NOMO-1 treated with DMSO at 0.1 percent for 48 hours (cell line): ENCODE data around the gene REG3G.

Source experiments
- DNase-seq: peaks from one replicate; lab custom pipeline; 2025; ENCODE audit not compliant: unreplicated experiment; lab: John Stamatoyannopoulos, UW

REG3G gene

DNA sequence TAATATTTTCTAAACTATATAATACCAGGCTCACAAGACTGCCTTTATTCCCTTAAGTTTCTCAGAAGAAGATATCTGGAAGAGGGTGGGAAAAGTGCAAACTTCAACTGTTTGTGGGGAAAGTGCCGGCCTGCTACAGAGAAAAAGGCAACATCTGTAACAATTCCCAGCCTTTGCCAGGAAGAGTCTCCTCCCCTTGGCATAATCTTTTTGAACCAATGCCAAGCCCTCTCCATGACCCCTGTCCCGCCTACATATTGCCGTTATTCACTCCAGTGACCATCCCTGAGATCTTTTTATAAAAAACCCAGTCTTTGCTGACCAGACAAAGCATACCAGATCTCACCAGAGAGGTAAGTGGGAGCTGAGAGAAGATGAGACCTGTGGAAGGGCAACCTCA, at the start of gene REG3G:
TSS of gene REG3G (plus strand) at position 282 of the 400 bp plus-strand sequence. CDS start 392 bp downstream, outside the sequence.
- DNase-seq, result no peak

DNA sequence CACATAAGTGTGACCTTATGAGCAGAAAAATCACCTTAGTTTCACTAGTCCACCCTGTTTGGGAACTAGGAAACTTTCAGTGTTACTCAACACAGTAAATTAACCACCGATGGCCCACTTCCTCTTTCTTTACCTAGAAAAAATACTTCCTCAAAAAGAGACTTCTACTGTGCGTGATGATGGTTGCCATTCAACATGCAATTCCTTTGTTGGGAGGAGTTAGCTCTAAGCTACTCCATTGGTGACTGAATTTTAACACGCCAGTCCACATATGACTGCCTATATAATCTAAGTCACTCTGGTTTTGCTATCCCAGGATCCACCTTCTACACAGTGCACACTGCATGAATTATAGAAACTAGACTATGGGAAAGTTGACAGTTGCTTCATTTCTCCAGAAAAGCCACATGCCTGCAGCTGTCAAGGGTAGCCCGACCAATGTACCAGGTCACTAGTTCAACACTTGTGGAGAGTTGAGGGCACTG, 47.8 kb upstream of the REG3G start:
- peak; percentile 96 for DNase-seq

DNA sequence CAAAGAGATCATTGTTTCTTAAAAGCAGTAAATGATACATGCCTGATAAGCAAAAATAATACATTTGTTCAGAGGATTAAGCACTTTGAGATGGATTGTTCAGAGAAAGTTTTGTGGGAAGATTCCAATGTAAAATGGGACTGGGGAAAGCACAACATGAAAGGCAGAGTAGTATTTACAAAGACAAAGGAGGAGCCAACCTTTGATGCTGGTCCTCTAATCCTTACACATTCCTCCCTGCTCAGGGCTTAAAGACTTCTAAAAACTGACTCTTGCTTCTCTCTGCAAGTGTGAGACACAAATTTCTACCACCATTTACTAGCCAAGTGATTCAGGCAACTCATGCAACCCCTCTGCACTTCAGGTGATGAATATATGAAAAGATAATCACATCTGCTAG, 47.2 kb upstream of the REG3G start:
- DNase-seq, result no peak

DNA sequence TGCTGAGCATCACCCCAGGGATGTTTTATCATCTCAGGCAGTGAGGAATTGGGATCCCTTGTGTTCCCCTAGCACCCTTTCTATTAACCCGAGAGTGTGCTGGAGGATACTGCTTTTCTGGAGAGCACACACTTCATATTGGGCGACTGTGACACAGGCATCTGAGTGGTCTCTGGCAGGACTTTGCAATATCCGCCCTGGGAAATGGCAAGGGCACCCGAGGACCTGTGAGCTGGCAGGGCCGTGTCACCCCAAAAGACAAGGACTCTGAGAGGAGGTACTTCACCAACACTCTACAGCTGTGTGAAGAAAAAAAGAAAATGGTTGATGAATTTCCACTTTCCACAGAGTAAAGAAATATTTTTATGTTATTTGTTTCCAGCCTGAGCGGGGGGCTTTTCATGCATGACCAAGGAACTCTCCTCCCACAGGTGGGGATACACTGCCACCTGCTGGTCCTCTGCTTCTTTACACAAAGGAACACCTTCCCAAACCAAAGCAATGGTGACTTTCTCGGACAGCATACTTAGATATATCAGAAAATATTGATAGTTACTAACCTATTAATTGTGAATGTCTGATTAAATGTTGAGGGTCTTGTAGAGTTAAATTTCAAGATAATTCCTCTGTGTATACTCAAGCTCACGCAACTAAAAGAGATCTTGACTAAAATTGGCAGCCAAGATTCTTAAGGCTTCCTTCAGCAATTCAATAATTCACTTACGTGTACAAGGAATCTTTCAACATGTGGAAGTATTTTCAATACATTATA, 45.9 kb upstream of the REG3G start:
- peak; percentile 59 for DNase-seq

DNA sequence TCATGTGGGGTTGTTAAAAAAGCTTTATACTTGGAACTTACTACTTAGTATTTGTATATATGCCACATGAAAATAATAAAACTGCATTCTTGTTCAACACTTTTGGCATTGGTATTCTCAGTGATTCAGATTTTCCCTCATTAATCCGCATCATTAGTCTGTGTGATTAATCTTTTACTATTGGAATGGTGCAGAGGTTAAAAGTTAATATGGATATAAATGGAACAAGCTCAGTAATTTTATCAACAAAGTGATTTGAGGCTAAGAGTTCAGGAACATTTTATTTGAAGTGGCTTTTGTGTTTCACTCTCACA, 45.4 kb upstream of the REG3G start:
- DNase-seq, result no peak

DNA sequence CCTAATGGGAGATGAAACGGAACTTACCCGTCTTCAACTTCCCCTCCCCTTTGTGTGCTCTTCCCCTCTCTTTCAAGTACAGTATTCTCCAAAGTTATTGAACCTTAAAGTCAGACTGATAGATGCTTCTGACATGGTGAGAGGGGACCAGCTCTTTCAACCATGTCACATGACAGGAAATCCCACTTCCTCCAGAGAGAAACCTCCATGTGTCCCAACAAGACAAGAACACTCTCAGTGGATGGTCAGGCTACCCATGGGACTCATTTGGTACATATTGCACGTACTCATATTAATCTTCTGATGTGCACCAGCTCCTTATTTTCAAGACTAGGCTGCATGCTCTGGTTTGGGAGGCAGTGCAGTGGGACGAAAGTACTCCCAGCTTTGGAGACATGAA, 44.6 kb upstream of the REG3G start:
- DNase-seq, result no peak

DNA sequence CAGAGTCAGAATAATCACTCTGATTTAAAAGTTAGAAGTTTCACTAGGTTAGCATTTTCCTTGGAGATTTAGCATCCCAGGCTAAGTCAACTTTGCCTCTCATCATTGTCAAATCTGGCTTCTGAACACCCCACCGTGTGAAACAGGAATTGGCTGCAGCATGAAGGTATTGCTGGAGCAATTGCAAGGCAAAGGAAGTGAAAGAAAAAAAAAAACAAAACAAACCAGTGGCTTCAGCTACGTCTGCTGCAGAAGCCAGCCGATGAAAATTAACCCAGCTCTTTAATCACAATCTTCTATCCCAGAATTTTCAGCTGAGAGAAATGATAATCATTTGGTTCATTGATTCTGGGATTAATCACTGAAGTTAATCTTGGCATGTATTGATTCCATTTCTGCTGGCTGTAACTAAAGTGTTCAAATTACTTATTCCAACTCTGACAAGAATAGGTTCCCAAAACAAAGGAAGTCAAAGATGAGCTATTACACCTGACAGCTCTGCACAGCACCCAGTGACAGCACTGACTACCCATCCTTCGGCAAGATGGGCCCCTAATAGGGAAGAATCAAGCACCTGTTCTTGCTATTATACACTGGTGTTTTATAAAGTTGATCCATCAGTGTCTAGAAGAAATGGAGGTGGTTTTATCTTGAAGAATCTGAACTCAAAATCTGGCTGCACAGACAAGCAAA, 42.7 kb upstream of the REG3G start:
- DNase-seq, result peak; percentile 46

DNA sequence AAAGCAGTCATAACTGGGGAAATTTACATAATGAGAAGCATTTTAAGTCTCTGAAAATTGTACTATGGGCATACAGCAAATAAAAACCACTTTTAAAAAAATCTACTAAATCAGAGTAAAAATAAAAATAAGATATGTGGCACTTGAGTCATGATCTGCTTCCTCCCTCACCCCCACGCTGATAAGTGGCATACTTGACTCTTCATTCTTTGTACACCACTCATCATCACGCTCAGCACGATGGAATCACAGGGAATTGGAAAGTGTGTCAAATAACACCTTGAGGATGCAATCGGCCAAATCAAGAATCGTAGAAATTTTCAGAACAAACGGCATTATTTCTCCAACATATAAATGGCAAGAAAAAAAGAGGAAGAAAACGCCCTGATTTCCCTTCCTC, 41.1 kb upstream of the REG3G start:
- DNase-seq, result no peak

DNA sequence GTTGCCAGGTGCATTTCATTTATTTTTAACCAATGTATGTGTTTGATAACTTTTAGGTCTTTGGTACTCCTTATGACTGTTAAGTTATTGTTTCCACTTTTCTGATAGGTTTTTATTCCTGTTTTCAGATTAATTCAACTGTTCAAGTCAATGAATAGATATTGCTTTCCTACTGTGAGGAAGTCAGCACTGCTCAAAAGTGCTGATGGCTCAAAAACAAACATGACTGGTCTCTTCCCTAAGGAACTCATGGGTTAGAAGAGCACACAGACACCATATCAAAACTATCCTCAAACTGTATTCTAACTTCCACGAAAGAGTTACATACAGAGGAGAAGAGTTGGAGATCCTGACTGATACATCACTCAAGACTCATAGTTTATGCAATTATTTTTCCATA, 39.9 kb upstream of the REG3G start:
- no peak for DNase-seq

DNA sequence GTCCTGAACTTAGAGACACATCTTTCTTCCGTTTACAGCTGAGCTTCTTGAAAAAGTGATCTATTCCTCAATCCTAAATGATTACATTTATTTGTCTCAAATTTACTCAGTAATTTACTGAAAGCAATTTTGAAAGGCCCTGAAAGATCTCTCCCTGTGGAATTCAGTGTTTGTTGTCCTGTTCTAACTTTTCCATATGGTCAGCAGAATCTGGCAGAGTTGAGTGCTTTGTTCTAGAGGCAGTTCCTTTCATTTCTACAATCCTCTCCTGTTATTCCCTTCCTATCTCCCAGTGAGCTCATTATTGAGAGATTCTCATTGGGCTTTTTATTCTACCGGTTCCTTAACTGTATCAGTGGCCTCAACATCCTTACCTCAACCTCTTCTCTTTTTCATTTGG, 36.5 kb upstream of the REG3G start:
- no peak for DNase-seq

DNA sequence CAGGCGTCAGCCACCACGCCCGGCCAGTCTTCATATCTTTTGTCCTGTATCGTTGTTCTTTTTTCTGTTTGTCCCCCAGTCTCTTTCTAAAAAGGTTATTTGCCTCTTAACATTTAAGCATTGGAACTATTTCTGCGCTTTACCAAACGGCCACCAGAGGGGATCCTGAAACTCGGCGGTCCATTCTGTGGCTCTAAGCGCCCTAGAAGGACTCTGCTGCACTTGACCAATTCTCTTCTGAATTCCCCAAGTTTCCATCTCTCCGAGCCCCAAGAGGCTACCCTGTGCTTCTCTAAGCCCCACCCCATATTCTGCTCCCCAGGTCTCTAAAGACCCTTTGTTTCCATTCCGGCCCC, 33.1 kb upstream of the REG3G start:
- peak; percentile 39 for DNase-seq

DNA sequence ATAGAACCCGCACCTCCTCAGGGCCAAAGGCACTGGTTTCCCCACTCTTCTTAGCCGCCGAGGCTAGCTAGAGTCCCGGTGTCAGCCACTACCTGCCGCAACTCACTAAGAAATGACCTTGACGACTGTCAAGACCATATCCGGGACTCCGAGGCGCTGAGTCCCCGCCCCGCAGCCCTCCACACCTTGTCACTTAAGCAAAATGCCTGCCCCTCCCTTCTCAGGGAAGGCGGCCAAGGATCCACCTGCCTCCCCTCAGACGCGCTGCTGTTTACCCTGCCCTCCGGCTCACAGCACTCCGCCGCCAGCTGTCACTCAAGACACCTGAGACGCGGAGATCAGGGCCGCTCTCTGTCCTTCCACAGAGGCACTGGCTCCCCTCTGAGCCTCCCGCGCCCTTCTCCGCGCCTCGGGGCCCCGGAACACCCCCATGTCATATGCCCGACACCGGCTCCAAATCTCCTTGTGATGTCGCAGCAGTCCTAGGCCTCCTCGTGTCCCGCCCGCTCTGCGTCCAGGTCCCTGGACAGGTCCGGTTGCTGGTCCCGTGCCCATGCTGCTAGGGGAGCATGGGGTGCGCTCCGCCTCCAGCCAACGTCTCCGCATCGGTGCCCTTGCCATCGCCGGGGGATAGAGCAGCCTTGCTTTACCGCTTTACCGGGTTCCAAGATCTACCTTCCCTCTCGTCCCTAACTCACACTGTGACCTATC, 32.5 kb upstream of the REG3G start:
- DNase-seq, result peak; percentile 25

DNA sequence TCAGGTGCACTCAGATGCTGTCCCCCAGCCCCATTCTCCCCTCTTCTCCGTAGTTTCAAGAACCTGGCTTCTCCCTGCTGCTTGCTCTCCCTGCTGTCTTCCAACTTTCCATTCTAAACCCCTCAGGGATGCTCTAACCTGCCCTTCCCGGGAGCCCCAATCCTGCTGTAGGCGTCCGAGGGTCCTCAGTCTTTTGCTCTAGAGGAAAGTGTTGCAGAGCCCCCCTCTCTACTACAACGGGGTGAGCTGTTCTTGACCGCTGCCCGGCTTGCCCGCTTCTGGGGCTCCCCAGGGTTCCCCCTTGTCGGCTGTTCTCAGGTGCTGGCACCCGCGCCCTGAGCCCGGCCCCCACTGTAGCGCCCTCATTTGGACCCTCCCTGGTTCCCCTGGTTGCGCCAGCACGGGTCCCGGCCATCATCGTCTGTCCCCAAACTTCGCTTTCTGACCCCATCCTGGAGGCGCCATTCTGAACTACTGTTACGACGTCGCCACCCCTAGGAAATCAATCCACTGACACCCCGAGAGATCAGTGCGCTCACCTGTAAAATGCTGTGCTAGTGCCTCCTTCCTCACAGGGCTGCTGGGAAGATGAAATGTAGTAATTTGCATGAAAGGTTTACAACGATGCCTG, 31.9 kb upstream of the REG3G start:
- no peak for DNase-seq

DNA sequence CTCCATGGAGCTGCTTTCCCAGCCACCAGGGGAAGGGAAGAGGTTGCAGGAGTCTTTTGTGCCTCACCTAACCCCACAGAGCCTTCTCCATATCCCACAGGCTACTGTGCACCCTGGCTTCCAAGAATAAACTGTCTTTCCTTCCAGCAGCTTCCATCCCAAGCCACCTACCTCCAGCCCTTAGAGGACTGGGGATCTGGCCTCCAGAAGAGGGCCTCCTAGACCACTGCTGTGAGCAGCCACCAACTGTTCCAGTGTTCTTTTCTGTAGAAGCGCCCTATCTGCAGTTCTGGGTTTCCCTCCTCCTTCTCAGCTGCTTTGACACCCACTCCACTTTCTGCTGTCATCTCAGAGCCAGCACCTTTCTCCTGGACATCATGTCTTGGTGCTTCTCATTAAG, 30.7 kb upstream of the REG3G start:
- no peak for DNase-seq

DNA sequence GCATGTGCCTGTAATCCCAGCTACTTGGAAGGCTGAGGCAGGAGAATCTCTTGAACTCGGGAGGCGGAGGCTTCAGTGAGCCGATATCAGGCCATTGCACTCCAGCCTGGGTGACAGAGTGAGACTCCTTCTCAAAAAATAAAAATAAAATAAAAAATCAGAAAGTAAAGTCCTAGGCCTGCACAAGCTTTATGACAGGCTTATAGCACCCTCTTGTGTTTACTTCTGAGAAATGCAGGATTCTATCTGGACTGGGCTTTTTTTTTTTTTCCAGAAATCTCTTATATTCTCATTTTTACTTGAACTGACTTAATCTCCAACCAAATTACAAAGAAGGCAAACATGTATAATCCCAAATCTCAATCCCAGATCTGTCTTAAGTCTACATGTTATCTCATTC, 26.1 kb upstream of the REG3G start:
- peak; percentile 29 for DNase-seq

DNA sequence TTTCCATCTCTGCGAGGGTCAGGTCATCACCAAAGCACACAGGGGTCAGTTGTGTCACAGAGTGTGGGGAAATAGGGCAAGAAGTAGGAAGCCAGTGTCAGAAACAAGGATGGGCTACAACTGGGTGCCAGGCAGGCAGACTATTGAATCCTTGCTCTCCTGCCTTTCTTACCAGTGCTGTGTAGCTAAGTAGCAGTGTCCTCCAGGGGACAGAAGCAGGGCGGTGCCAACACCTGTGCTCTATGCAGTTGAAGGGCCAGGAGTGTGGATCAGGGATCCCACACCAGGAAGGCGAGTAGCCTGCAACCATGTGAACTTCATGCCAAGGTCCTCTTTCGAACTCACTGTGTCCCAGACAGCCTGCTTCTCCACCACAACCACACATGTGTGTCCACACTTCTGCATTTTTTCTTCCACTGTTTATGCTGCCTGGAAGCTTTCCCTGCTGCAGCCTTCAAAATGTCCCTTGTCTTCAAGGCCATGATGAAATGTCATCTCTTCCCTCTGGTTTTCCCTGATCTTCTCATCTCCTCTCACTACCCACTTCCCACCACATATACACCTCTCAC, 25.4 kb upstream of the REG3G start:
- peak; percentile 19 for DNase-seq

DNA sequence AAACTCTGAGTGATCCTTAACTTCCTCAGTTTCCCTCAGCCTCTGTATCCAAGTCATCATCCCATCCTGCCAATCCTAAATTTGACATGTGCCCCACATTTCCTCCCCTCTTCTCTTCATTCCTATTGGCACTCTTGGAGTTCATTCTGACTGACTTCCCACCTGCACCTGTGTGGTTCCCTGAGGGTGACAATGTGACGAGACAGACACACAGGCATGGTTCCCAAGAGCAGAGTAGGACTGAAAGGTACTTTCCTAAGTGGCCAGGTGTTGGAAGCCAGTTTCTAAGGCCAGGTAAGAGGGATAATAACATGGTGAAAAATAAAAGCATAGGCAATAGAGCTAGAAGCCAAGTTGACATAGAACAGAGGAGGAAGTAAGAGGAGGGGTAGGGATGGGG, 24.2 kb upstream of the REG3G start:
- no peak for DNase-seq

DNA sequence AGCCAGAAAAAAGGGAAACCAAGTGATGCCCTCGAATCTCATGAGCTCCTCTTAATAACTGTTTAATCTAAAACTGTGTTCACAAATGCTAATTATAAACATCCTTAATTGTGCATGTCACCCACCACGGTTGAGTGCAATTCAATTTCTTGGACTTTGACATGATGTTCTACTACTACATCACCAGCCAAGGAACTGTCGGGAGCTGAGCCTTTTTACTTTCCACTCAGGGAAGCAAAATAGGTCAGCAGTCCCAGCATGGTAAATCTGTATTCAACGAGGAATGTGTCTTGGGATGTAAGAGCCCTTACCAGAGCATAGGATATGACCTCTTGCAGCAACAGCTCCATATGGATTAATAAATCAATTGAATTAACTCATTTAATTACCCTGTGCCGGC, 20.8 kb upstream of the REG3G start:
- DNase-seq, result no peak

DNA sequence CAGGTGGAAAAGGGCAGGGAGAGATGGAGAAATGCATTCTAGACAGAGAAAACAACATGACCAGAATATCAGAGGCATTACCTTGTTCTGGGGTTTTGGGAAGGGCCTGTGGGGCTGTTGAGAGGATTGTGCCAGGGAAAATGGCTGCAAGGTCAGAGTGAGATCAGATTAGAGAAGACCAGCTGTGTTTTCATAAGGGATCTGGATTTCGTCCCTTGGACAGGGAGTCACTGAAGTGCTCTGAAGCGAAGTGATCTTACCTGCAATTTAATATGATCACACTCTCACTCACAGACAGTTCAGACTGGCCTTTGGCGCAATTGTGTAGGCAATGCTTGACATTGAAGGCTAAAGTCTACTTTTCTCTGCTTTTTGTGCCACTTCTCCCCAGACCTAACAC, 20.3 kb upstream of the REG3G start:
- DNase-seq, result no peak

DNA sequence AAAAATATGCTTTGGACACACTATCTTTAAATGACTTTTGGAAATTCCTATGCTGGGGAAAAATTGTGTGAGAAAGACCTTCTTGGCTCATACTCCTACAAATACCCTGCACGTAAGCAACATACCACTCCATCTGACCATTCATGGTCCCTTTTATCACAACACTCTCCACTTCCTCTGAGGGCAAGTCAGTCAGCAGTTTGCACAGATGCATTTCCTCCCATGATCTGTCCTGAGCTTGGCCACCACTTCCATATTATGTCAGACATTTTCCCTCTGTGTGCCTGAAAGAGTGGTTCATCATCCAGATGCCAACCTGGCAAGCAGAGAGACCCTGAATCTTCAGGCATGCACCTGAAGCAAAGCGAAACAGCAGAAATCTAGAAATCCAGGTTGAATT, 16.1 kb upstream of the REG3G start:
- DNase-seq, result no peak

DNA sequence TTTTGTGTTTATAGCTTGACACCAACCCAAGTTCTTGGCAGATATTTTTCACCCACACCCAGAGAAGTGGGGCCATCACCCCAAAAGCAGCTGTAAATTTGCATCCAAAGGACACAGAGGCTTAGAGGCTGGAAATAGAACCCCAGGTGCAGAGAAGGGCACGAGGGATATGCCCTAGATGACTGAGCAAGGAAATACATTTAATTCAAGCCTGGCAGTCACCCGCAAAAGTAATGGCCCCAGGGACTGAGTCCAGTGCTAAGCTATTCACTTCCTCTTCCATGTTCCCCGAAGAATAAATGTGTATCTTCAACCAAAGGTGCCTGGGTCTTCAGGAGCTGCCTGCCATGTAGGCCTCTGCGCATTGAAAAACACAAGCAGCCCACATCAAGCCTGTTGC, 14.0 kb upstream of the REG3G start:
- no peak for DNase-seq
